ENCODE measurements around the gene NACA2.
"Not testable (repeated sequence)": the region's sequence is repeated elsewhere in the genome, so short reads cannot be mapped to it uniquely, and the experiment has no call there.

The NACA2 gene

DNA sequence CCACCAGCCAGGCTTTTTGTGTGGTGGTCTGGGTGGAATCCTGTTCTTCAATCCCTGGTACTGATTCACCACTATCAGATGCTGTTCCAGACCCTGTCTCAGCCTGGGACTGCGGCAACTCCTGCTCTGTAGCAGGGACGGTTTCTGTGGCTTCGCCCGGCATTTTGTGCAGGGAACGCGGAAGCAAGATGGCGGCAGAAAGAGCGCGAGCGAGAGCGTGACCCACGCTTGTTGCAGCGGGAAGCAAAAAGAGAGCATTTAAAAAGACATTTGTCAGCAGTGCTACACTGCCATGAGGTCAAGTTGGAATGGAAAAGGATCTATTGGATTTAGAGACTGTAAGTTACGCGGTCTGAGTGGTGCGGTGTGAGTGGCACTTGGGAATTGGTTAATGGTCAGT is at the start of gene NACA2:
NACA2 (minus strand) TSS at position 202 of the 400 bp plus-strand sequence; CDS start at position 163, 39 bp downstream.
- DNase-seq, result no peak

DNA sequence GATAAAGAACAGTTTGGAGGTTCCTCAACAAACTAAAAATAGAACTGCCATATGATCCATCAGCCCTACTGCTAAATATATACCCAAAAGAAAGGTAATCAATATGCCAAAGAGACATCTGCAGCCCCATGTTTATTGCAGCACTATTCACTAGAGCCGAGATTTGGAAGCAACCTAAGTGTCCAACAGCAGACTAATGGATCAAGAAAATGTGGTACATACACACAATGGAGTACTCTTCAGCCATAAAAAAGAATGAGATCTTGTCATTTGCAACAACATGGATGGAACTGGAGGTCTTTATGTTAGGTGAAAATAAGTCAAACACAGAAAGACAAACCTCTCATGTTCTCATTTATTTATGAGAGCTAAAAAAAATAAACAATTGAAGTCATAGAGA is 48.8 kb upstream of the NACA2 start:
- no peak for DNase-seq

DNA sequence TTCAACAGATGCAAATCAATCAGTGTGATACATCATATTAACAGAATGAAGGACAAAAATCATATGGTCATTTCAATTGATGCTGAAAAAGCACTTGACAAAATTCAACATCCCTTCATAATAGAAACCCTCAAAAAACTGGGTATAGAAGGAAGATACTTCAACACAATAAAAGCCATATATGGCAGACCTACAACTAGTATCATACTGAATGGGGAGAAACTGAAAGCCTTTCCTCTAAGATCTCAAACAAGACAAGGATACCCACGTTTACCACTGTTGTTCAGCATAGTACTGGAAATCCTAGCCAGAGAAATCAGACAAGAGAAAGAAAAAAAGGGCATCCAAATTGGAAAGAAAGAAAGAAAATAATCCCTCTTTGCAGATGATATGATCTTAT is 47.1 kb upstream of the NACA2 start:
- DNase-seq, result no peak

DNA sequence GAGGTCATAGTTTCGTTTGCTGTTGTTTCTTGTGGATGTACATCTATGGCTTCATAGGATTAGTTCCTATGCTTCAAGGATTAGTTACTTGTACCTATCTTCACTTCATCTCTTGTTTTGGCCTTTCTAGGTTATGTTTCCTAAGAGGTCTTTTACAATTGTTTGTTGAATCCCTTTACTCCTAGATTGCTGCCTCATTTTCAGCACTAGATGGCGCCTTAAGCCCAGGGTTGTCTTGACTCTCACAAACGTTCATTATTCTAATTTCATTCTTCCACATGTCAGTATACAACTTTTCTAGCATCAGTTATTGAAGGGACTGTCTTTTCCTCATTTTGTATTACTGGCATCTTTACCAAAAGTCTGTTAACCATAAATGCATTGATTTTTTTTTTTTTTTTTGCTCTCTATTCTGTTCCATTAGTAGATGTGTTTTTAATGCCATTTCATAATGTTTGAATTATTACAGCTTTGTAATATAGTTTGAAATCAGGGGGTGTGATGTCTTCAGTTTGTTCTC is 45.0 kb upstream of the NACA2 start:
- peak; percentile 68 for DNase-seq

DNA sequence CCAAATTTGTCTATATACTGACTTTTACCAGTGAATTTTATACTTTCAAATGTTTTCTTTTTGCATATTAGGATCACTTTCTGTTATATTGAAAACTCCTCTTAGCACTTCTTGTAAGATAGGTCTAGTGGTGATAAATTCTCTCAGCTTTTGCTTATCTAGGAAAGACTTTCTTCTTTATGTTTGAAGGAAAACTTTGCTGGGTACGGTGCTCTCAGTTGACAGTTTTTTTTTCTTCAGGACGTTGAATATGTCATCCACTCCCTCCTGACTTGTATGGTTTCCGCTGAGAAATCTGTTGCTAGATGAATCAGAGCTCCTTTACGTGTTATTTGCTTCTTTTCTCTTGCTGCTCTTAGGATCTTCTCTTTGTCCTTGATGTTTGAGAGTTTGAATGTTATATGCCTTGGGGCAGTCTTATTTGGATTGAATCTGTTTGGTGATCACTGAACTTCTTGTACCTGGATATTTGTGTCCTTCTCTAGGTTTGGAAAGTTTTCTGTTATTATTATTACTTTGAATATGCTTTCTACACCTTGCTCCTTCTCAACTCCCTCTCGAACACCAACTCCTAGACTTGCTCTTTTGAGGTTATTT is 44.0 kb upstream of the NACA2 start:
- DNase-seq, result no peak

DNA sequence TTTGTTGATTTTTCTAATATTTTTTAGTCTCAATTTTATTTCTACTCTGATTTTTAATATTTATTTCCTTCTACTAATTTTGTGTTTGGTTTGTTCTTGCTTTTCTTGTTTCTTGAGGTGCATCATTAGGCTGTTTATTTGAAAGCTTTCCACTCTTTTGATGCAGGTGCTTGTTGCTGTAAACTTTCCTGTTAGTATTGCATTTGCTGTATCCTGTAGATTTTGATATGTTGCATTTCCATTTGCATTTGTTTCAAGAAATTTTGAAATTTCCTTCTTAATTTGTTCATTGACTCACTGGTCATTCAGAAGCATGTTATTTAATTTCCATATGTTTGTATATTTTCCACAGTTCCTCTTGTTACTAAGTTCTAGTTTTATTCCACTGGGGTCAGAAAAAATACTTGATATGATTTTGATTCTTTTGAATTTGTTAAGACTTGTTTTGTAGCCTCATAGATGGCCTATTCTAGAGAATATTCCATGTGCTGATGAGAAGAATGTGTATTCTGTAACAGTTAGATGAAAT is 43.1 kb upstream of the NACA2 start:
- no peak for DNase-seq

DNA sequence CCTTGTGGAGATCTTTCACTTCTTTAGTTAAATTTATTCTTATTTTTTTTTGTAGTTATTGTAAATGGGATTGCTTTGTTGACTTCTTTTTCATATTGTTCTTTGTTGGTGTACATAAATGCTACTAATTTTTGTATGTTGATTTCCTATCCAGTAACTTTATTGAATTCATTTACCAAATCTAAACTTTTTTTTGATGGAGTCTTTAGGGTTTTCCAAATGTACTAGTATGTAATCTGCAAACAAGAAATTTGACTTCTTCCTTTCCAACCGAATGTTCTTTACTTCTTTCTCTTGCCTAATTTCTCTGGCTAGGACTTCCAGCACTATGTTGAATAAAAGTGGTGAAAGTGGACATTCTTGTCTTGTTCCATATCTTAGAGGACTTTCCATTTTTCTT is 41.8 kb upstream of the NACA2 start:
- no peak for DNase-seq

DNA sequence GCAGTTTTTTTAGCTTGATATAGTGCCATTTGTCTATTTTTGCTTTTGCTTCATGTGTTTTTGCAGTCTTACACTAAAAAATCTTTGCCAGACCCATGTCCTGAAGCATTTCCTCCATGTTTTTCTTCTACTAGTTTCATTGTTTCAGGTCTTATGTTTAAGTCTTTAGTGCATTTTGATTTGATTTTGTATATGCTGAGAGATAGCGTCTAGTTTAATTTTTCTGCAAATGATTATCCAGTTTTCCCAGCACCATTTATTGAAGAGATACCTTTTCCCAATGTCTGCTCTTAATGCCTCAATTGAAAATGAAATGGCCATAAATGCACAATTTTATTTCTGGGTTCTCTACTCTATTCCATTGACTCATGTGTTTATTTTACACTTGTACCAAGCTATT is 40.8 kb upstream of the NACA2 start:
- no peak for DNase-seq

DNA sequence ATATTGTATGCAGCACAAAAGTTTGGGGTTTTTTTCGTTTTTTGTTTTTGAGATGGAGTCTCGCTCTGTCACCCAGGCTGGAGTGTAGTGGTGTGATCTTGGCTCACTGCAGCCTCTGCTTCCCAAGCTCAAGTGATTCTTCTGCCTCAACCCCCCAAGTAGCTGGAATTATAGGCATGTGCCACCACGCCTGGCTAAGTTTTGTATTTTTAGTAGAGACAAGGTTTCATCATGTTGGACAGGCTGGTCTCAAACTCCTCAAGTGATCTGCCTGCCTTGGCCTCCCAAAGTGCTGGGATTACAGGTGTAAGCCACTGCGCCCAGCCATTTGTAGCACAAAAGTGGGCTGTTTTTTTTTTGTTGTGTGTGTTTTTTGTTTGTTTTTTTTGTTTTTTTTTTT is 37.1 kb upstream of the NACA2 start:
- not testable (repeated sequence) for DNase-seq

DNA sequence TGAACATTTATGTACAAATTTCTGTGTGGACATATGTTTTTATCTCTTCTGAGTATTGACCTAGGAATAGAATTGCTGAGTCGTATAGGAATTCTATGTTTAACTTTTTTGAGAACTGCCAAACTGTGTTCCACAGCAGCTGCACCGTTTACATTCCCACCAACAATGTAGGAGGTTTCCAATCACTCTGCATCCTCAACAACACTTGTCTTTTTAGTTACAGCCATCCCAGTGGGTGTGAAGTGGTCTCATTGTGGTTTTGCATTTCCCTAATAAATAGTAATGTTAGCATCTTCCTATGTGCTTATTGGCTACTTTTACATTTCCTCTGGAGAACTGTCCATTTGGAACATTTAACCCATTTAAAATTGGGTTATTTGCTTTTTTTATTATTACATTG is 36.6 kb upstream of the NACA2 start:
- no peak for DNase-seq

DNA sequence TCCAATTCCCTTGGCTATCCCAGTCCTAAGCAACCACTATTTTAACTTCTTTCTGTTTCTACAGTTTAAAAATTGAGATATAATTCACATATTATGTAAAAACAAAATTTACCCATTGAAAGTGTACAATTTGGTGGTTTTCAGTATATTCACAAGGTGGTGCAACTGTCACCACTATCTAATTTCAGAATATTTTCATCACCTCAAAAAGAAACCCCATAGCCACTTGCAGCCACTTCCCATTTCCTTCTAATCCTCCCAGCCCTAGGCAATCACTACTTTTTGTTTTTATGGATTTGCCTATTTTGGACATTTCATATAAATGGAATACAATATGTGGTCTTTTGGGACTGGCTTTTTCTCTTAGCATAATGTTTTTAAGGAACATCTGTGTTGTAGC is 36.1 kb upstream of the NACA2 start:
- no peak for DNase-seq

DNA sequence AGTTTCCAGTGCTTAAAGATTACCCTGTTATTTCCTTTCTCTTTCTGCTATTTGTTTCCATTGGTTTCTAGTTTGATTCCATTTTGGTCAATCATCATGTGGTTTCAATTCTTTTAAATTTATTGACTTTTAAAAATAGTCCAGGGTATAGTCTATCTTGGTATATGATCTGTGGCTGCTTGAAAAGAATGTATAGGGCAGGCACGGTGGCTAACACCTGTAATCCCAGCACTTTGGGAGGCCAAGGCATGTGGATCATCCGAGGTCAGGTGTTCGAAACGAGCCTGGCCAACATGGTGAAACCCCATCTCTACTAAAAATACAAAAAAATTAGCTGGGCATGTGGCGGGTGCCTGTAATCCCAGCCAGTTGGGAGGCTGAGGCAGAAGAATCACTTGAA is 34.5 kb upstream of the NACA2 start:
- DNase-seq, result no peak

DNA sequence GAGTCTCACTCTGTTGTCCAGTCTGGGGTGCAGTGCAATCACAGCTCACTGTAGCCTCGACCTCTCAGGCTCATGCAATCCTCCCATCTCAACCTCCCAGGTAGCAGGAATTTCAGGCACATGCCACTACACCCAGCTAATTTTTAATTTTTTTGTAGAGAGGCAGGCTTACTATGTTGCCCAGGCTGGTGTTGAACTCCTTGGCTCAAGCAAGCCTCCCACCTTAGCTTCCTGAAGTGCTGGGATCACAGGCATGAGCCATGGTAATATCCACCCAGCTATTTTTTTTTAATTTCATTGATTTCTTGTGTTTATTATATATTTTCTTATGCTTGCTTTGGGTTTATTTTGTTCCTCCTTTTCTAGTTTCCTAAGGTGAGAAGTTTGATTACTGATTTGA is 33.9 kb upstream of the NACA2 start:
- DNase-seq, result no peak

DNA sequence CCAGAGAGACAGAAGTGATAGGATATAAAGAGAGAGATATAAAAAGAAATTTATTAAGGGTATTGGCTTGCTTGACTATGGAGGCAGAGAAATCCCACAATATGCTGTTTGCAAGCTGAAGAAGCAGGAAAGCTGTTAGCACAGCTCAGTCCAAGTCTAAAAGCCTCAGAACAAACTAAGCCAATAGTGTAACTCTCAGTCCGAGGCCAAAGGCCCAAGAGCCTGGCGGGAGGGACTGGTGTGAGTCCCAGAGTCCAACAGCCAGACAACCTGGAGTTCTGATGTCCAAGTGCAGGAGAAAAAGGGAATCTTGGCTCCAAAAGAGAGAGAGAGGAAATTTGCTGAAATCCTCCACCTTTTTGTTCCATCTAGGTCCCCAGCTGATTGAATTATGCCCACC is 30.3 kb upstream of the NACA2 start:
- DNase-seq, result no peak

DNA sequence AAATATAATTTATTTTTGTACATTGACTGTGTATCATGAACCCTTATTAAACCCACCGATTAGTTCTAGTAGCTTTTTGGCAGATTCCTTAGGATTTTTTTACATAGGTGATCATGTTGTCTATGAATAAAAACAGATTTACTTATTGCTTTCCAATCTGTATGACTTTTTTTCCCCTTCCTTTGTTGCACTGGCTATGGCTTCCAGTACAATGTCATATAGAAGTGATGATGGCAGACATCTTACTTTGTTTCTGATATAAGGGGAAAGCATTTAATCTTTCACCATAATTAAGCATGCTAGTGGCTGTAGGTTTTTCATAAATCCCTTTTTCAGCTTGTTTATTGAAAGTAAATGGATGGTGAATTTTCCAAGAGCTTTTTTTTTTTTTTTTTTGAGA is 28.9 kb upstream of the NACA2 start:
- DNase-seq, result no peak

DNA sequence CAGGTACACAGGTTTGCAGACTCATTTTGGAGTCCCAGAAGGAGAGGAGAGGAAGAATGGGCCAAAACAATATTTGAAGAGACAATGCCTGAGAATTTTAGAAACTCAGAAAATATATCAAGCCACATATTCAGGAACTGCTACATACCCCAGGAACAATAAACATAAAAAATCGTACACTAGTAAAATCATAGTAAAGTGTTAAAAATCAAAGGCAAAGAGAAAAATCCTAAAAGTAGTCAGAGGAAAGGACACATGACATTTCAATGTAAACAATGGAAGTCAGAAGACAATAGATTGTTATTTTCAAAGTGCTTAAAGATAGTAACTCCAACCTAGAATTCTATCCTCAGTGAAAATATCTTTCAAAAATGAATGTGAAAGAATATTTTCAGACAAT is 28.5 kb upstream of the NACA2 start:
- DNase-seq, result no peak

DNA sequence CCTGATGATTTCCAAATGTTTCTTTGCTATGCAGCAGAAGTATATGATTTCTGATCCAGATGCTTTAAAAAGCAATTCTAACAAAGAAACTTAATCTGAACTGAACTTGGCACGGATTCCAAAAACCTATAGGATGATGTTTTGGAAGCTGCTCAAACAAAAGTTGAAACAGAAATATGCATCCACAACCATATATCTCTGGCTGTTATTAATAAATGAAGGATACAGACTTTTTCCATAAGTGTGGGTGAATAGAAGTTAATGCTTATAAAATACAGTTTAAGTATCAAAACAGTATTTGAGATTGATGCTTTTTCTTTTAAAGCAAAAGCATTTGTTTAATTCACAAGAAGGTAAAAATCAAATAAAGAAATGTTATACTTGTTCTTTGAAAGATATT is 27.9 kb upstream of the NACA2 start:
- DNase-seq, result no peak

DNA sequence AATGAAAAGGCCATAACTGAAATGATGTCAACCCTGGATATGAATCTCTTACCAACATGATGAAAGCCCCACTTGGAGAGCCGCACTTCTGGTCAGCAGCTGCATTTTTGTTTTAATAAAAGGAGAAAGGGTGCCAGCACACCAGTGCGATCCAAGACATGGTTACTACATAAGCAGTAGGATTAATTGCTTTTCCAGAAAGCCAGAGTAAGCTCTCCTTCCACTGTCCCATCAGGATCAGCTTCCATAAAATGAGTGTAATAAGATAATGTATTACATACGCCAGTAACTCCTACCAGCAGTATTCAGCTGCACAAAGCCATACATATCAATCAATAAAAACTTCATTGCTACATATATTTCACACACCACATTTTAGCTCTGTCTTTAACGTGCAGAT is 26.3 kb upstream of the NACA2 start:
- no peak for DNase-seq

DNA sequence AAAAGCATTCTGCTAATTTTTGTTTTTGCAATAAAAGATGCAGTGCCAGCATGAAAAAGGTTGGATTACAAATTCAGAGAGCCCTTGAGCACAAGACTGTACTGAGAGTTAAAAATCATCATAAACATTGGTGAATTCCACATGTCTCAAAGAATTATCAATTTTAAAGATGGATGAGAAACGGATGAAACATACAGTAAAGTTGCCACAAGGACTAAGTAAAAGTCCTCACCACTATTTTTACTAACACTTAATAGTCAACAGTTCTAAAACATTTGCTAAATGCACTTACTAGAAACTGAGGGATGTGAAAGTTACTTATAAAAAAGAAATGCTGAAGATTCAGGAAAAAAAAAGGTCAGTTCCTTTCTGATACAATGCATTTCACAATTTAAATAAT is 25.8 kb upstream of the NACA2 start:
- DNase-seq, result no peak

DNA sequence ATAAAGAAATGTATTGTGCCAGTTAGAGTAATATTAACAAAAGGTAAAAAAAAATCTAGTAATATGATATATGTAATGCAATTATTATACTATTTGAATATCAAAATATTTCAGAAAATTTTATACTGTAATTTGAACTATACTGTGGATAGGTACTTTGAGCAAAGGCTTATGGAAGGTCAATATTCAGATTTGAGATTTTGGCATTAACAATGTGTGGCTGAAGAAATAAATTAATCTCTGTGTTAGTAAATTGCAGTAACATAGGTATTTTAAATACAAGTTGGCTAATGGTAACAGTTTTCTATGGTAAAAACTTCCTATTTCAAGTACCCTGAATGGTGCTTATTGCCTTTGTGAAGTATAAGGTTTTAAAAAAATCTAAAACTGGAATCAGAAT is 23.2 kb upstream of the NACA2 start:
- no peak for DNase-seq

DNA sequence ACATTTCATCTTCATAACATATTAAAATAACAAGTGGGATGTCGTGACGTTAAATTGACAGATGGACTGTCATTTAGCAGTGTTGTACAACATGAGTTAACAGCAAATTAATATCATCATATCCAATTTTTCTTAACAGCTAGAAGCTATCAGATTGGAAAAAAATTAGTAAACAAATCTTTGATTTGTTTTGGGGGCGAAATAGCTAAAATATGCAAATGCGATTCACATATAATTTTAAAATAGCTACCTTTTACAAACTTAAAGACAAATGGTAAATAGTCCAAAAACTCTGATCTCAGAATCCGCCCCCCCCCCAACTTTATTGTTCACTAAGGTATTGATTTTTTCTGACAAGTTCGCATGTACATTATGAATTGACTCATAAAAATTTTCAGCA is 20.3 kb upstream of the NACA2 start:
- no peak for DNase-seq

DNA sequence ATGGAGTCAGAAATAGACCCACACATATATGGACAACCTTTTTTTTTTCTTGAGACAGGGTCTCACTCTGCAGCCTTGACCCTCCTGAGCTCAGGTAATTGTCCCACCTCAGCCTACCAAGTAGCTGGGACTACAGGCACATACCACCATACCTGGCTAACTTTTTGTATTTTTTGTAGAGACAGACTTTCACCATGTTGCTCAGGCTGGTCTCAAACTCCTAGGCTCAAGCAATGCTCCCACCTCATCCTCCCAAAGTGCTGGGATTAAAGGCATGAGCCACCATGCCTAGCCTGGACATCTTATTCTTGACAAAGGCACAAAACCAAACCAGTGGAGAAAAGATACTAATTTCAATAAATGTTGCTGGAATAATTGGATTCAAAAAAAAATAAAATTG is 14.7 kb upstream of the NACA2 start:
- DNase-seq, result no peak

DNA sequence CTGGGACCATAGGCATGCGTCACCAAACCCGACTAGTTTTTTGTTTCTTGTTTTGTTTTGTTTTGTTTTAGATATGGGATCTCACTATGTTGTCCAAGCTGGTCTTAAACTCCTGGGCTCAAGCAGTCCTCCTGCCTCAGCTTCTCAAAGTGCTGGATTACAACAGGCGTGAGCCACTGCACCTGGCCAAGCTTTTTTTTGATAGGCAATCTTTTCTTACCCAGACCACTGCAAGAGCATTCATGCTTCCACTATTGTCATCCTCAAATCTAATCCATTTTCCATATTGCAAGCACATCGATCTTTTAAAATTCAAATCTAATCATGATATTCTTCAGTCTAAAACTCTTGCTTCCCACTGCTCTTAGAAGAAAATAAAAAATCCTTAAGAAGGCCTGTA is 10.3 kb upstream of the NACA2 start:
- DNase-seq, result no peak

DNA sequence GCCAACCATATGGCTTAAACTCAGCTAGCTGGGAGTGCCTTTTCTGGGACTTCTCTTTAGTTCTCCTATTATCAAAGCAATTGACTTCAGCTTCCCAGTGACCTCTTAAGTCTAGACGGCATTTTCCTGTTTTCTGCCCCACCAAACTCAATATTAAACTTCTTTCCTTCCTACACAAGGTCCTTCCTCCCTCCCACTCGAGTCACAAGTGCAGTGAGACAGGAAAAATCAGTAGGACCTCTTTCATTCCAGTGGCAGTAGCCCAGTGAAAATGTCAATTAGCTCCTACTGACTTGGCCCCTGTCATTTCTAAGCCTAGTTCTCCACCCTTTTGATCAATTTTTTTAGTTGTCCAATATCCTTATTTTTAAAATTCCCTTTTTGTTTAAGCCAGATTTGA is 9.6 kb upstream of the NACA2 start:
- no peak for DNase-seq

DNA sequence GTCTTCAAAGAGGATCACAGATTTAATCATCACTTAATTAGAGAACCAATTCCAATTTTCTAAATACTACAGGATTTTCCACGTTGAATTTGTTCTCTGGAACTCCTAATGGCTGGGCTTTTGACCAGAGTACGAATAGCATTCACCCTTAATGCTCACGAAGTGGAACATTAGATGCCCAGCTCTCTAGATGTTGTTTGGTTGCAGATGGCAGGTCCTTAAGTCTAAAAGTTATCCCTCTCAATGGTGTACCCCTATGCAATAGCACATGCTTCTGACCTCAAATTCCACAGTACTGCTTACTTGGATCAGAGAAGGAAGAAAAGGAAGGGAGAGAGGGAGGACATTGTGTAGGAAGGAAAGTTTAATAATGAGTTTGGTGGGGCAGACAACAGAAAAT is 8.6 kb upstream of the NACA2 start:
- DNase-seq, result no peak
